Measurements from ENCODE around the gene TCF7. TPM values are rescaled to one million over a fixed set of nuclear protein-coding genes. Genes with fewer than 3 reads are reported as not detected.

TCF7 gene
- polyA plus RNA-seq, 1 of the 3 experiments (the other 2 are of a cell fraction): 2.7 TPM

- no peak overlapping the region for H3K27ac ChIP-seq (ENCODE audit: low read depth in 2 of 2, low read length in 1 of 2)
- 94% methylated on average over 4 of the region's 5 CpGs for WGBS (ENCODE audit: low lambda C conversion rate)
- peaks cover 22 to 83% of the 10 kb centered on the region in 2 experiments for H3K36me3 ChIP-seq (replicated peaks in 1 of 2; ENCODE audit: control insufficient read depth in 1 of 2, insufficient read depth in 2 of 2, low read length in 1 of 2)
- POLR2A ChIA-PET: interaction anchor here (0.5 to 1.5 kb wide), 2 partner anchors 72 to 104 kb away, joined by 3 to 4 read pairs; no protein-coding TSS in a partner anchor
- H3K79me2 ChIP-seq (ENCODE audit: insufficient read depth): peaks cover 33% of the 10 kb centered on the region
- H3K9ac ChIP-seq: no peak overlapping the region
- H3K9me2 ChIP-seq: no peaks in the 10 kb centered on the region
- H3K4me2 ChIP-seq: no peak overlapping the region
- no peaks in the 10 kb centered on the region for H3K9me3 ChIP-seq
- peaks cover 14% of the 10 kb centered on the region for H3F3A ChIP-seq (replicated peaks; ENCODE audit: insufficient read depth)
- TF ChIP-seq CHD2 (IDR thresholded peaks at IDR 0.05; ENCODE audit: low read length, partially characterized antibody): no peak
- no peak for TF ChIP-seq MXI1 (IDR thresholded peaks at IDR 0.05; ENCODE audit: low read depth, low read length)
- TF ChIP-seq EZH2phosphoT487 (IDR thresholded peaks at IDR 0.05; ENCODE audit: borderline replicate concordance, low read depth): no peak
- TF ChIP-seq EP300 (IDR thresholded peaks at IDR 0.05; ENCODE audit: borderline replicate concordance in 1 of 2, low read depth in 1 of 2, low read length in 1 of 2): no peak
- no peak for TF ChIP-seq YY1 (IDR thresholded peaks at IDR 0.05; ENCODE audit: low read depth)
- no peak for TF ChIP-seq FOXJ3 (CRISPR knock-in tag; IDR thresholded peaks at IDR 0.05)
- no peak for TF ChIP-seq ZBTB33 (IDR thresholded peaks at IDR 0.05; ENCODE audit: borderline replicate concordance, low read depth)
- TF ChIP-seq NRF1 (IDR thresholded peaks at IDR 0.05; ENCODE audit: low read depth, low read length): no peak
- TF ChIP-seq SIN3A (IDR thresholded peaks at IDR 0.05; ENCODE audit: borderline replicate concordance, low read depth, low read length): no peak
- no peak for TF ChIP-seq PBX3 (IDR thresholded peaks at IDR 0.05)
- no peak for TF ChIP-seq RFX5 (IDR thresholded peaks at IDR 0.05; ENCODE audit: low read length)
- TF ChIP-seq JUND (IDR thresholded peaks at IDR 0.05): no peak
- TF ChIP-seq RXRA (IDR thresholded peaks at IDR 0.05; ENCODE audit: borderline replicate concordance, low read depth): no peak
- TF ChIP-seq REST (IDR thresholded peaks at IDR 0.05; ENCODE audit: low read depth, low read length): no peak
- no peak for TF ChIP-seq RAD21 (IDR thresholded peaks at IDR 0.05; ENCODE audit: low read length)
- no peak for TF ChIP-seq FOXM1 (IDR thresholded peaks at IDR 0.05; ENCODE audit: low read depth)
- TF ChIP-seq TAF1 (IDR thresholded peaks at IDR 0.05; ENCODE audit: borderline replicate concordance, low read depth, low read length): no peak
- no peak for TF ChIP-seq FOSL2 (IDR thresholded peaks at IDR 0.05; ENCODE audit: borderline replicate concordance, low read depth)
- H3K27me3 ChIP-seq (ENCODE audit: insufficient read depth): no peaks in the 10 kb centered on the region
- CTCF ChIA-PET: interaction anchor here (1.1 to 18.5 kb wide), 6 partner anchors 17 to 146 kb away, joined by 3 to 673 read pairs (median 6); partner anchors contain the start of gene SKP1
- peaks cover 5 to 13% of the 10 kb centered on the region in 2 experiments; a peak in 2 of 4 replicates for H3K4me1 ChIP-seq (ENCODE audit: control insufficient read depth in 1 of 2, insufficient read depth in 2 of 2, low read depth in 1 of 2, low read length in 1 of 2)
- peaks cover 65% of the 10 kb centered on the region for H4K20me1 ChIP-seq (ENCODE audit: insufficient read depth)
- no peak for DNase-seq
- H2AFZ ChIP-seq (ENCODE audit: low read depth): no peak overlapping the region
- H3K4me3 ChIP-seq (ENCODE audit: low read depth in 2 of 2, low read length in 1 of 2): no peak overlapping the region
Measured at GRCh38 chr5:134143431-134143830, 28.9 kb downstream of the TCF7 start.

All from SK-N-SH (cell line).